SJSA1 (cell line): ENCODE results near the gene WARS2. TPM values are rescaled to one million over a fixed set of nuclear protein-coding genes. Genes with fewer than 3 reads are reported as not detected.

Experiments
- DNase-seq, 2 experiments: peaks; one replicate each; pipeline ENCODE4 v3.0.0-alpha.2; 2015 to 2020; ENCODE audit warnings: low spot score in 2 of 2, low read depth in 1 of 2
- H3K27ac ChIP-seq: fragments of 250-450 bp; sonication (Bioruptor Pico); 2 replicates; pipeline ENCODE4 v1.5.1; 2020; ENCODE audit warnings: mild to moderate bottlenecking, moderate library complexity
- H3K27me3 ChIP-seq: fragments of 250-450 bp; sonication (Bioruptor Pico); replicated peaks from 2 replicates; pipeline ENCODE4 v1.5.1; 2020; ENCODE audit warnings: mild to moderate bottlenecking, moderate library complexity
- H3K36me3 ChIP-seq: fragments of 250-450 bp; sonication (Bioruptor Pico); 2 replicates; pipeline ENCODE4 v1.5.1; 2020; ENCODE audit warnings: mild to moderate bottlenecking
- H3K4me1 ChIP-seq: fragments of 250-450 bp; sonication (Bioruptor Pico); replicated peaks from 2 replicates; pipeline ENCODE4 v1.6.1; 2021; ENCODE audit warnings: mild to moderate bottlenecking
- H3K4me3 ChIP-seq: fragments of 250-450 bp; sonication (Bioruptor Pico); 2 replicates; pipeline ENCODE4 v1.5.1; 2020; ENCODE audit warnings: mild to moderate bottlenecking
- H3K9me3 ChIP-seq: fragments of 250-450 bp; sonication (Bioruptor Pico); replicated peaks from 2 replicates; pipeline ENCODE4 v1.5.1; 2020; ENCODE audit warnings: mild to moderate bottlenecking
- total RNA-seq: library from RNA; depleted of rRNA; stranded (reverse); fragments of >200 nt; shearing (Covaris generic); gene quantifications from 2 replicates; pipeline ENCODE4 v1.2.3, GENCODE V29; 2014; rRNA removed

WARS2 gene
- total RNA-seq, 1 experiment from 2014 or later: 17.6 TPM

DNA sequence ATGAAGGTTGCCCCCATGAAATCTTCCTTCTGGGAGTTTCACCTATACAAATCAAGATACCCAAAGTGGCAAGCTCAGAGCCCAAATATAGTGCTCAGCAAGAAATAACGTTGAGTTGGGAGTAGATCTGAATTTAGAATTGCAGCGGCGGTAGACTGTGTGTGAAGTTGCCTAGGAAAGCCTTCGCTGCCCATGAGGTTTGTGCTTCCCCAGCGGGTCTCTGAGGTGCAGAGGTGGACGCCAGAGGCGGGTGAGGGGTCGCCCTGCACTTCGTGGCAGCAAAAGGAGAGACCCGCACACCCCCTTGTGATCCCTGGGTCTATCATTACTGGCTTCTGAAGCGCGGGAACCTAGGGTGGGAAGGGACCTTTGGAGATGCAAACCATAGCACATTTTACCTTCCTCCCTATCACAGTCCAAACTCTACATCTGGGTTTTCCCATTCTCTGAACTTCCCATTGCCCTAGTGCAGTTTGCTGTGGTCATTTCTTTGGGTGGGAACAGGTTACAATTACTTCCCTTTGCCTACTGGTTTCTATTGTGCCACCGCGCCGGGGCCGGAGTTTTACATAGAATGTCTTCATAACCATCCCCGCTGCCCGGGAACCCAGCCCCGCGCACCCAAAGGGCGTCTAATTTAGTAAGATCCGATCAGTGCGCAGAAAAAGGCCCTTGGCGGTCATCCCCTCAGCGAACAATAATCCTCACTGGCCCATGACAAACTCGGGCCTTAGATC, 157.5 kb downstream of the WARS2 start:
- H3K27ac ChIP-seq: peak overlapping the region; percentile 89

DNA sequence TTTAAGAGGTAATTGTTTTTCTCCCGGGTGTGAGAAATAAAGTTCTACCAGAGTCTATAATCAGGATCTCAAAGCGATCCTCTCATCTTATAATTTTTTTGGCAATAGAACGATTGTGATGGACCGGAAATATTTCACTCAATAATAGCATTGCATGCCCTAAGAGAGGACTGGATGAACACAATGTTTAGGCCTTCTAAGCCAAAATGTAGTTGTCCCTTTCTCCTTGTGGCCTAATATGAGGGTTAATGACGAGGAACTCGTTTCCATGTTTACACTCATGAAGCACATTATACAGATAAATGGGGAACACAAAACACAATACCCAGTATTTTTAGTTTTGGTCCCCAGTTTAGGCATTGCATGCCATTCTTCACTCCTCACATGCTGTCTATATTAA, 158.2 kb downstream of the WARS2 start:
- Histone ChIP-seq H3K27ac (peak overlapping the region; percentile 89), H3K4me3 (peak overlapping the region; percentile 66), H3K27me3 (no peaks in the 10 kb centered on the region), H3K36me3 (peaks cover 76% of the 10 kb centered on the region), H3K9me3 (no peaks in the 10 kb centered on the region), H3K4me1 (peaks cover 40% of the 10 kb centered on the region)
- peak in 1 of 2 experiments; percentile 72 for DNase-seq

More for the DNA sequence above, 157.5 kb downstream of the WARS2 start:
- peaks cover 74% of the 10 kb centered on the region for H3K36me3 ChIP-seq
- DNase-seq: peak in 1 of 2 experiments; percentile 70
- H3K4me3 ChIP-seq: peak overlapping the region; percentile 66
- no peaks in the 10 kb centered on the region for H3K27me3 ChIP-seq
- H3K9me3 ChIP-seq: no peaks in the 10 kb centered on the region
- peaks cover 33% of the 10 kb centered on the region for H3K4me1 ChIP-seq

DNA sequence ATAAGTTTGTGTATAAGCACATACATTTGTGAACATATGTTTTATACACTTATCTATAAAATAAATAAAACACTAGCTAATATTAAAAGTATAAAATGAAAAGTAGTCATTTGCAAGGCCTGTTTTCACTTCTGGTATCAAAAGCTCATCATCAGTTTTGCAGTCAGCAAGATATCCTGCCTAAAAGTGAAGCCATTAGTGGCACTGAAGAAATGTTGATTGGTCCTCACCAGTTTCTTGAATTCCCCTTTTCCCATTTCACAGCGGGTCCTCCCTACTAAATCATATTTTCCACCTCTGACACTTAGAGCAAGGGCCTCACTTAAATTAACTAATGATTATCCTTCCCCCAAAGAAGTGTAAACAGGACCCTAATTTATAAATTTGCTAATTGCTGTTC, 159.0 kb downstream of the WARS2 start:
- peaks cover 73% of the 10 kb centered on the region for H3K36me3 ChIP-seq
- H3K27me3 ChIP-seq: no peaks in the 10 kb centered on the region
- H3K27ac ChIP-seq: peak overlapping the region; percentile 89
- peak in 1 of 2 experiments; percentile 69 for DNase-seq
- peaks cover 48% of the 10 kb centered on the region for H3K4me1 ChIP-seq
- no peaks in the 10 kb centered on the region for H3K9me3 ChIP-seq
- peak overlapping the region; percentile 66 for H3K4me3 ChIP-seq

Other genes with a start within 250 kb of the WARS2 start
- gene TBX15, start 152.3 kb downstream of the WARS2 start, total RNA-seq: 16.0 and 31.0 TPM in 2 replicates
- not detected in 2 replicates for gene HAO2, start 228.1 kb upstream of the WARS2 start, total RNA-seq